GM23338 (cell line): ENCODE data around the gene USP28. TPM values are rescaled to one million over a fixed set of nuclear protein-coding genes. Genes with fewer than 3 reads are reported as not detected.

ENCODE experiments used
- ATAC-seq: fragments of 200-7000 bp; cut with Tn5 transposase; 3 replicates; pipeline ENCODE4 v1.9.1; 2020
- DNase-seq: peaks from one replicate; pipeline ENCODE4 v3.0.0-alpha.2; 2015; ENCODE audit warnings: low spot score
- H2AFZ ChIP-seq: fragments of 200-600 bp; sonication (generic); 2 replicates; pipeline ENCODE4 v1.8.0; 2016; ENCODE audit warnings: antibody characterized with exemption, mild to moderate bottlenecking, moderate library complexity
- H3F3A ChIP-seq: fragments of 200-600 bp; sonication (generic); replicated peaks from 2 replicates; pipeline ENCODE4 v1.8.0; 2017; ENCODE audit warnings: antibody characterized with exemption, mixed run types, low read depth
- H3K27ac ChIP-seq: fragments of 200-600 bp; sonication (generic); 2 replicates; pipeline ENCODE4 v1.6.1; 2016; ENCODE audit warnings: low read depth
- H3K27me3 ChIP-seq: fragments of 200-600 bp; sonication (generic); 2 replicates; pipeline ENCODE4 v1.8.0; 2016; ENCODE audit warnings: mild to moderate bottlenecking, mixed run types, moderate library complexity; ENCODE audit not compliant: insufficient read depth
- H3K36me3 ChIP-seq: fragments of 200-600 bp; sonication (generic); 2 replicates; pipeline ENCODE4 v1.8.0; 2016; ENCODE audit warnings: mild to moderate bottlenecking; ENCODE audit not compliant: insufficient read depth
- H3K4me1 ChIP-seq: fragments of 200-600 bp; sonication (generic); 2 replicates; pipeline ENCODE4 v1.8.0; 2016; ENCODE audit warnings: mild to moderate bottlenecking, moderate library complexity; ENCODE audit not compliant: insufficient read depth
- H3K4me2 ChIP-seq: fragments of 200-600 bp; sonication (generic); 2 replicates; pipeline ENCODE4 v1.7.1; 2017; ENCODE audit warnings: mixed run types
- H3K4me3 ChIP-seq: fragments of 200-600 bp; sonication (generic); 2 replicates; pipeline ENCODE4 v1.6.1; 2016; ENCODE audit warnings: mixed run types
- H3K79me2 ChIP-seq: fragments of 200-600 bp; sonication (generic); replicated peaks from 2 replicates; pipeline ENCODE4 v1.8.0; 2017; ENCODE audit warnings: mild to moderate bottlenecking; ENCODE audit not compliant: insufficient read depth
- H3K9me2 ChIP-seq: fragments of 200-600 bp; sonication (generic); 2 replicates; pipeline ENCODE4 v1.8.0; 2017; ENCODE audit not compliant: insufficient read depth
- H4K20me1 ChIP-seq: fragments of 200-600 bp; sonication (generic); replicated peaks from 2 replicates; pipeline ENCODE4 v1.8.0; 2017; ENCODE audit warnings: mild to moderate bottlenecking; ENCODE audit not compliant: insufficient read depth
- H3K27ac Mint-ChIP-seq: 2 replicates; pipeline ENCODE4 v1.8.0; 2020; ENCODE audit warnings: inconsistent platforms, mild to moderate bottlenecking, moderate library complexity, mixed read lengths
- H3K27me3 Mint-ChIP-seq: 3 replicates; pipeline ENCODE4 v1.8.0; 2022; ENCODE audit warnings: low read depth, mild to moderate bottlenecking, moderate library complexity, mixed read lengths, inconsistent platforms; ENCODE audit not compliant: insufficient read depth, poor library complexity
- H3K36me3 Mint-ChIP-seq: 3 replicates; pipeline ENCODE4 v1.8.0; 2021; ENCODE audit warnings: low read depth, mild to moderate bottlenecking, inconsistent platforms, moderate library complexity, mixed read lengths
- H3K4me1 Mint-ChIP-seq: 3 replicates; pipeline ENCODE4 v1.8.0; 2020; ENCODE audit warnings: mild to moderate bottlenecking, inconsistent platforms, mixed read lengths
- H3K4me3 Mint-ChIP-seq: 3 replicates; pipeline ENCODE4 v1.8.0; 2021; ENCODE audit warnings: moderate library complexity, mild to moderate bottlenecking, inconsistent platforms, mixed read lengths
- H3K9me3 Mint-ChIP-seq: 3 replicates; pipeline ENCODE4 v1.8.0; 2020; ENCODE audit warnings: moderate library complexity, mild to moderate bottlenecking, inconsistent platforms, mixed read lengths
- STAT1 ChIP-seq: IDR thresholded peaks from one replicate; pipeline ENCODE4 v1.6.1; 2016; ENCODE audit warnings: antibody characterized with exemption; ENCODE audit not compliant: unreplicated experiment
- ZNF114 ChIP-seq: fragments of 250-450 bp; sonication (Bioruptor Pico); IDR thresholded peaks from 2 replicates; pipeline ENCODE4 v1.5.0; 2020; ENCODE audit warnings: mild to moderate bottlenecking, moderate library complexity
- ZNF331 ChIP-seq: fragments of 250-450 bp; sonication (Bioruptor Pico); IDR thresholded peaks from 2 replicates; pipeline ENCODE4 v1.5.0; 2020; ENCODE audit warnings: low read depth, mild to moderate bottlenecking, moderate library complexity
- ZNF462 ChIP-seq: fragments of 250-450 bp; sonication (Bioruptor Pico); IDR thresholded peaks from 2 replicates; pipeline ENCODE4 v1.5.0; 2020; ENCODE audit warnings: mild to moderate bottlenecking, moderate library complexity
- polyA plus RNA-seq: library from polyadenylated mRNA; unstranded; fragments of >200 nt; fragmentation: Nextera tagmentation; extraction: Ambion mirVana; gene quantifications from 2 replicates; pipeline ENCODE4 v1.2.1, GENCODE V29; 2016
- total RNA-seq: library from RNA; depleted of rRNA; stranded (reverse); fragments of >200 nt; shearing (Covaris generic); gene quantifications from 2 replicates; pipeline ENCODE4 v1.2.3, GENCODE V29; 2014
- TF ChIP-seq, protein P1 (sequence below): IDR thresholded peaks from one replicate; pipeline ENCODE4 v1.6.1; 2018; ENCODE audit warnings: antibody characterized with exemption; ENCODE audit not compliant: unreplicated experiment

USP28 gene
- total and polyA plus RNA-seq, 2 experiments from 2014 or later: 73.9 to 171 TPM

- TF ChIP-seq ZNF462 (CRISPR knock-in tag) (peak; percentile 85), ZNF331 (CRISPR knock-in tag) (no peak), STAT1 (no peak), ZNF114 (no peak; the same call in 1 of the 2 replicates)
Observed at GRCh38 chr11:113904379-113905101, 29.2 kb upstream of the USP28 start, which contains the start of gene HTR3B (continued).

- Mint-ChIP-seq H3K9me3 (no peaks in the 10 kb centered on the region), H3K27me3 (no peaks in the 10 kb centered on the region), H3K4me3 (no peak overlapping the region), H3K4me1 (peaks cover 25% of the 10 kb centered on the region), H3K27ac (no peak overlapping the region), H3K36me3 (no peaks in the 10 kb centered on the region)
- ATAC-seq (no peak), DNase-seq (no peak)
- H3K36me3 ChIP-seq: no peaks in the 10 kb centered on the region
- H3K4me1 ChIP-seq: peaks cover 13% of the 10 kb centered on the region
- H2AFZ ChIP-seq: no peak overlapping the region
- no peak overlapping the region for H3K27ac ChIP-seq
- no peak overlapping the region for H3K4me2 ChIP-seq
- no peaks in the 10 kb centered on the region for H4K20me1 ChIP-seq
- H3K9me2 ChIP-seq: no peaks in the 10 kb centered on the region
- H3K4me3 ChIP-seq: no peak overlapping the region
- no peaks in the 10 kb centered on the region for H3K27me3 ChIP-seq
- H3K79me2 ChIP-seq: no peaks in the 10 kb centered on the region
- H3F3A ChIP-seq: no peaks in the 10 kb centered on the region
- no peak for TF ChIP-seq ZNF462 (CRISPR knock-in tag)
- TF ChIP-seq, protein P1, sequence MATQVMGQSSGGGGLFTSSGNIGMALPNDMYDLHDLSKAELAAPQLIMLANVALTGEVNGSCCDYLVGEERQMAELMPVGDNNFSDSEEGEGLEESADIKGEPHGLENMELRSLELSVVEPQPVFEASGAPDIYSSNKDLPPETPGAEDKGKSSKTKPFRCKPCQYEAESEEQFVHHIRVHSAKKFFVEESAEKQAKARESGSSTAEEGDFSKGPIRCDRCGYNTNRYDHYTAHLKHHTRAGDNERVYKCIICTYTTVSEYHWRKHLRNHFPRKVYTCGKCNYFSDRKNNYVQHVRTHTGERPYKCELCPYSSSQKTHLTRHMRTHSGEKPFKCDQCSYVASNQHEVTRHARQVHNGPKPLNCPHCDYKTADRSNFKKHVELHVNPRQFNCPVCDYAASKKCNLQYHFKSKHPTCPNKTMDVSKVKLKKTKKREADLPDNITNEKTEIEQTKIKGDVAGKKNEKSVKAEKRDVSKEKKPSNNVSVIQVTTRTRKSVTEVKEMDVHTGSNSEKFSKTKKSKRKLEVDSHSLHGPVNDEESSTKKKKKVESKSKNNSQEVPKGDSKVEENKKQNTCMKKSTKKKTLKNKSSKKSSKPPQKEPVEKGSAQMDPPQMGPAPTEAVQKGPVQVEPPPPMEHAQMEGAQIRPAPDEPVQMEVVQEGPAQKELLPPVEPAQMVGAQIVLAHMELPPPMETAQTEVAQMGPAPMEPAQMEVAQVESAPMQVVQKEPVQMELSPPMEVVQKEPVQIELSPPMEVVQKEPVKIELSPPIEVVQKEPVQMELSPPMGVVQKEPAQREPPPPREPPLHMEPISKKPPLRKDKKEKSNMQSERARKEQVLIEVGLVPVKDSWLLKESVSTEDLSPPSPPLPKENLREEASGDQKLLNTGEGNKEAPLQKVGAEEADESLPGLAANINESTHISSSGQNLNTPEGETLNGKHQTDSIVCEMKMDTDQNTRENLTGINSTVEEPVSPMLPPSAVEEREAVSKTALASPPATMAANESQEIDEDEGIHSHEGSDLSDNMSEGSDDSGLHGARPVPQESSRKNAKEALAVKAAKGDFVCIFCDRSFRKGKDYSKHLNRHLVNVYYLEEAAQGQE: no peak
Observed at GRCh38 chr11:113901141-113901540, 25.8 kb upstream of the USP28 start.
